Measurements from ENCODE around the gene TM6SF1.
"Not testable (repeated sequence)": the region's sequence is repeated elsewhere in the genome, so short reads cannot be mapped to it uniquely, and the experiment has no call there.

GRCh38 chr15:83069211-83069642 lies 38.2 kb upstream of the TM6SF1 start:
- not testable (repeated sequence) for TF ChIP-seq POLR2A (IDR thresholded peaks at IDR 0.05; ENCODE audit: low read depth, low read length); TAF1 (IDR thresholded peaks at IDR 0.05; ENCODE audit: borderline replicate concordance, low read depth, low read length); POLR2AphosphoS5 (IDR thresholded peaks at IDR 0.05; ENCODE audit: low read depth, low read length)
